Body of pancreas (tissue), 4 donors: ENCODE data around the gene DTYMK.

ENCODE experiments used
- POLR2A ChIP-seq, 3 donors: fragments of 450-650 bp; IDR thresholded peaks; one replicate each; pipeline ENCODE4 v1.6.1; 2016; ENCODE audit warnings: antibody characterized with exemption in 3 of 3, mild to moderate bottlenecking in 2 of 3
- TF ChIP-seq, protein P1 (sequence below), 7 experiments: fragments of 450-650 bp in 4 of 7; fragments of 200-600 bp in 3 of 7; sonication (generic) in 3 of 7; IDR thresholded peaks; one replicate each; pipeline ENCODE4 v1.5.1; 2016 to 2019; ENCODE audit warnings: antibody characterized with exemption in 7 of 7

DNA sequence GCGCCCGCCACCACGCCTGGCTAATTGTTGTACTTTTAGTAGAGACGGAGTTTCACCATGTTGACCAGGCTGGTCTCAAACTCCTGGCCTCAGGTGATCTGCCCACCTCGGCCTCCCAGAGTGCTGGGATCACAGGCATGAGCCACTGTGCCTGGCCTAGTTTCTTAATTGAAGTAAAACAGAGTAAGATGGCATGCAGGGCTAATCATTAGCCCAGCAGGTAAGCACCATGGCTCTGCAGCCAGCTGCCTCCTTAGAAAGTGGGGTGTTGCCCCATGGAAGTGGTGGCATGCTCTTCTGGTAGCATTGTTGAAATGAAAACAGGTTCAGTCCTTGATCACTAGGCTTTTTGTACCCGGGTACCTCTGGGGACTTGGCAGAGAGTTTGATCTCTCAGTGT lies 36.7 kb downstream of the DTYMK start:
- TF ChIP-seq, protein P1, sequence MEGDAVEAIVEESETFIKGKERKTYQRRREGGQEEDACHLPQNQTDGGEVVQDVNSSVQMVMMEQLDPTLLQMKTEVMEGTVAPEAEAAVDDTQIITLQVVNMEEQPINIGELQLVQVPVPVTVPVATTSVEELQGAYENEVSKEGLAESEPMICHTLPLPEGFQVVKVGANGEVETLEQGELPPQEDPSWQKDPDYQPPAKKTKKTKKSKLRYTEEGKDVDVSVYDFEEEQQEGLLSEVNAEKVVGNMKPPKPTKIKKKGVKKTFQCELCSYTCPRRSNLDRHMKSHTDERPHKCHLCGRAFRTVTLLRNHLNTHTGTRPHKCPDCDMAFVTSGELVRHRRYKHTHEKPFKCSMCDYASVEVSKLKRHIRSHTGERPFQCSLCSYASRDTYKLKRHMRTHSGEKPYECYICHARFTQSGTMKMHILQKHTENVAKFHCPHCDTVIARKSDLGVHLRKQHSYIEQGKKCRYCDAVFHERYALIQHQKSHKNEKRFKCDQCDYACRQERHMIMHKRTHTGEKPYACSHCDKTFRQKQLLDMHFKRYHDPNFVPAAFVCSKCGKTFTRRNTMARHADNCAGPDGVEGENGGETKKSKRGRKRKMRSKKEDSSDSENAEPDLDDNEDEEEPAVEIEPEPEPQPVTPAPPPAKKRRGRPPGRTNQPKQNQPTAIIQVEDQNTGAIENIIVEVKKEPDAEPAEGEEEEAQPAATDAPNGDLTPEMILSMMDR (IDR thresholded peaks at IDR 0.05): no peak
- no peak for TF ChIP-seq POLR2A (IDR thresholded peaks at IDR 0.05)
